OCI-LY3 (cell line): ENCODE measurements around the gene SERPINB13.

Experiments used
- H2AFZ ChIP-seq: fragments of 200-600, 300-600 bp; shearing (Covaris generic); 2 replicates; pipeline ENCODE4 v1.6.0; 2014; ENCODE audit warnings: antibody characterized with exemption, low read depth, low read length
- H3K27ac ChIP-seq: fragments of 200-600, 300-600 bp; sonication (generic); 2 replicates; pipeline ENCODE4 v1.5.1; 2014; ENCODE audit warnings: mild to moderate bottlenecking, low read length, moderate library complexity, mixed read lengths
- H3K27me3 ChIP-seq: fragments of 200-600, 300-600 bp; sonication (generic); 2 replicates; pipeline ENCODE4 v1.6.1; 2014; ENCODE audit warnings: low read depth, low read length, mixed read lengths
- H3K36me3 ChIP-seq: fragments of 200-600, 300-600 bp; sonication (generic); replicated peaks from 2 replicates; pipeline ENCODE3; 2014; ENCODE audit warnings: low read depth, low read length, mixed read lengths
- H3K4me1 ChIP-seq: fragments of 300-600, 200-600 bp; sonication (generic); 2 replicates; pipeline ENCODE4 v1.6.1; 2014; ENCODE audit warnings: low read length, mixed read lengths
- H3K4me2 ChIP-seq: fragments of 200-600, 300-600 bp; sonication (generic); 2 replicates; pipeline ENCODE4 v1.6.1; 2014; ENCODE audit warnings: low read length, mixed read lengths
- H3K4me3 ChIP-seq: fragments of 300-600, 200-600 bp; sonication (generic); 2 replicates; pipeline ENCODE4 v1.5.1; 2014; ENCODE audit warnings: antibody characterized with exemption, mild to moderate bottlenecking, low read length, moderate library complexity
- H3K79me2 ChIP-seq: fragments of 300-600, 200-600 bp; shearing (Covaris generic); 2 replicates; pipeline ENCODE4 v1.6.1; 2014; ENCODE audit warnings: mild to moderate bottlenecking, low read length, mixed read lengths
- H3K9ac ChIP-seq: fragments of 300-600, 200-600 bp; shearing (Covaris generic); 2 replicates; pipeline ENCODE4 v1.6.0; 2014; ENCODE audit warnings: mild to moderate bottlenecking, low read length, moderate library complexity
- H3K9me3 ChIP-seq: fragments of 200-600, 300-600 bp; shearing (Covaris generic); 2 replicates; pipeline ENCODE4 v1.6.1; 2014; ENCODE audit warnings: low read length, mixed read lengths; ENCODE audit not compliant: insufficient read depth
- H4K20me1 ChIP-seq: fragments of 200-600, 300-600 bp; sonication (generic); 2 replicates; pipeline ENCODE4 v1.6.1; 2016; ENCODE audit warnings: low read length, mixed read lengths; ENCODE audit not compliant: insufficient read depth
- CTCF ChIP-seq: fragments of 200-600, 300-600 bp; sonication (generic); IDR thresholded peaks from 2 replicates; pipeline ENCODE4 v1.5.1; 2014; ENCODE audit warnings: antibody characterized with exemption, low read length, low read depth
- EZH2phosphoT487 ChIP-seq: fragments of 200-600 bp; shearing (Covaris generic); IDR thresholded peaks from 2 replicates; pipeline ENCODE4 v1.6.1; 2018; ENCODE audit warnings: antibody characterized with exemption, mixed run types, low read depth

SERPINB13 gene

GRCh38 chr18:63604791-63605567 lies 17.8 kb downstream of the SERPINB13 start:
- Histone ChIP-seq H3K4me3 (no peak overlapping the region), H2AFZ (peak overlapping the region; percentile 25), H3K36me3 (peaks cover 5% of the 10 kb centered on the region), H4K20me1 (no peaks in the 10 kb centered on the region), H3K27ac (peak overlapping the region; percentile 81), H3K79me2 (no peaks in the 10 kb centered on the region), H3K9me3 (0 out of 2 replicates have a peak, but pooled peaks cover 4% of the 10 kb centered on the region), H3K4me1 (peaks cover 52% of the 10 kb centered on the region), H3K4me2 (no peak overlapping the region), H3K27me3 (no peaks in the 10 kb centered on the region), H3K9ac (no peak overlapping the region)
- TF ChIP-seq EZH2phosphoT487 (no peak), CTCF (no peak)

GRCh38 chr18:63606526-63606925 lies 19.4 kb downstream of the SERPINB13 start:
- Histone ChIP-seq H3K4me2 (peak overlapping the region; percentile 19), H3K27ac (no peak overlapping the region), H3K27me3 (no peaks in the 10 kb centered on the region), H3K4me3 (no peak overlapping the region), H3K9me3 (0 out of 2 replicates have a peak, but pooled peaks cover 4% of the 10 kb centered on the region), H3K36me3 (peaks cover 3% of the 10 kb centered on the region), H3K9ac (no peak overlapping the region), H4K20me1 (no peaks in the 10 kb centered on the region), H2AFZ (peak overlapping the region; percentile 69), H3K4me1 (peaks cover 52% of the 10 kb centered on the region), H3K79me2 (no peaks in the 10 kb centered on the region)
- TF ChIP-seq EZH2phosphoT487 (no peak), CTCF (no peak)

- H3K27ac ChIP-seq: no peak overlapping the region
- no peaks in the 10 kb centered on the region for H3K36me3 ChIP-seq
- TF ChIP-seq CTCF: no peak
- no peak for TF ChIP-seq EZH2phosphoT487
- no peak overlapping the region for H3K9ac ChIP-seq
- peaks cover 6% of the 10 kb centered on the region for H3K4me1 ChIP-seq
- no peaks in the 10 kb centered on the region for H3K27me3 ChIP-seq
- H4K20me1 ChIP-seq: no peaks in the 10 kb centered on the region
- H3K79me2 ChIP-seq: no peaks in the 10 kb centered on the region
- no peak overlapping the region for H3K4me2 ChIP-seq
- no peak overlapping the region for H3K4me3 ChIP-seq
- no peak overlapping the region for H2AFZ ChIP-seq
- no peaks in the 10 kb centered on the region for H3K9me3 ChIP-seq
These were observed 26.3 kb downstream of the SERPINB13 start for GRCh38 chr18:63613420-63613819.

GRCh38 chr18:63617049-63617914 lies 30.1 kb downstream of the SERPINB13 start:
- peaks cover 3% of the 10 kb centered on the region for H3K36me3 ChIP-seq

More at GRCh38 chr18:63617049-63617914, 30.1 kb downstream of the SERPINB13 start:
- TF ChIP-seq CTCF (no peak), EZH2phosphoT487 (no peak)
- no peak overlapping the region for H3K4me2 ChIP-seq
- H3K27me3 ChIP-seq: no peaks in the 10 kb centered on the region
- H3K9ac ChIP-seq: no peak overlapping the region
- H3K27ac ChIP-seq: no peak overlapping the region
- H4K20me1 ChIP-seq: no peaks in the 10 kb centered on the region
- peaks cover 6% of the 10 kb centered on the region for H3K4me1 ChIP-seq
- H3K79me2 ChIP-seq: no peaks in the 10 kb centered on the region
- 0 out of 2 replicates have a peak, but pooled peaks cover 13% of the 10 kb centered on the region for H3K9me3 ChIP-seq
- no peak overlapping the region; the same call in 1 of the 2 replicates for H2AFZ ChIP-seq
- no peak overlapping the region for H3K4me3 ChIP-seq
